Nucleus accumbens (tissue), 56 donors: ENCODE measurements around the gene HLA-DRA.

Experiments used
- DNase-seq, 56 donors: peaks; one replicate each; lab custom pipeline; 2025; lab: John Stamatoyannopoulos, UW

Gene HLA-DRA

DNA sequence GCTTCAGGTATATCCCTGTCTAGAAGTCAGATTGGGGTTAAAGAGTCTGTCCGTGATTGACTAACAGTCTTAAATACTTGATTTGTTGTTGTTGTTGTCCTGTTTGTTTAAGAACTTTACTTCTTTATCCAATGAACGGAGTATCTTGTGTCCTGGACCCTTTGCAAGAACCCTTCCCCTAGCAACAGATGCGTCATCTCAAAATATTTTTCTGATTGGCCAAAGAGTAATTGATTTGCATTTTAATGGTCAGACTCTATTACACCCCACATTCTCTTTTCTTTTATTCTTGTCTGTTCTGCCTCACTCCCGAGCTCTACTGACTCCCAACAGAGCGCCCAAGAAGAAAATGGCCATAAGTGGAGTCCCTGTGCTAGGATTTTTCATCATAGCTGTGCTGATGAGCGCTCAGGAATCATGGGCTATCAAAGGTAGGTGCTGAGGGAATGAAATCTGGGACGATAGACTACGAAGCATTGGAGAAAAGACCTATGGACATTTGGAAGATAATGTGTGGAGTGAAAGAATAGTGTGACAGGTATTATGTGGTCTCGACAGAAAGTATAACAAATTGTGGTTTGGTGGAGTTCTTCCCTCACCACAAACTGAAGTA lies at the start of gene HLA-DRA:
HLA-DRA (plus strand) TSS at position 286 of the 613 bp plus-strand sequence; CDS start at position 350, 64 bp downstream.
- peak in 1 of 56 donors; percentile 3 for DNase-seq

DNA sequence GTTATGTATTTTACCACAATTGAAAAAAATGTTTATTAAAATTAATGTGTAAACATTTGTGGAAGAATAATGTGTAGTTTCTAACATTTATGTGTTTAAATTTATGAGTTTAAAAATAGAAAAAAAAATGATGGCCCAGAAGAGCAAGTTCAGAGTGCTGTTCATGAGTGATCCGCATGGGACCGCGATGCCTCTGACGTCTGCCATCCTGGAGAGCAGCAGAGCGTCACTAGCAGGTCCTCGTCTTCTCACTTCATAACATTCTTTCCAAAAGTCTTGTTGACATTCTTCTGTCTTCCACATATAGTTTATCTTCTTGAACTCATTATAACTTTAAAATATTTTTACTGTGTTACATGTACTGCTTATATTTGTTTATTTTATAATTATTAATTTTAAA lies 48.2 kb upstream of the HLA-DRA start:
- DNase-seq = no peak

DNA sequence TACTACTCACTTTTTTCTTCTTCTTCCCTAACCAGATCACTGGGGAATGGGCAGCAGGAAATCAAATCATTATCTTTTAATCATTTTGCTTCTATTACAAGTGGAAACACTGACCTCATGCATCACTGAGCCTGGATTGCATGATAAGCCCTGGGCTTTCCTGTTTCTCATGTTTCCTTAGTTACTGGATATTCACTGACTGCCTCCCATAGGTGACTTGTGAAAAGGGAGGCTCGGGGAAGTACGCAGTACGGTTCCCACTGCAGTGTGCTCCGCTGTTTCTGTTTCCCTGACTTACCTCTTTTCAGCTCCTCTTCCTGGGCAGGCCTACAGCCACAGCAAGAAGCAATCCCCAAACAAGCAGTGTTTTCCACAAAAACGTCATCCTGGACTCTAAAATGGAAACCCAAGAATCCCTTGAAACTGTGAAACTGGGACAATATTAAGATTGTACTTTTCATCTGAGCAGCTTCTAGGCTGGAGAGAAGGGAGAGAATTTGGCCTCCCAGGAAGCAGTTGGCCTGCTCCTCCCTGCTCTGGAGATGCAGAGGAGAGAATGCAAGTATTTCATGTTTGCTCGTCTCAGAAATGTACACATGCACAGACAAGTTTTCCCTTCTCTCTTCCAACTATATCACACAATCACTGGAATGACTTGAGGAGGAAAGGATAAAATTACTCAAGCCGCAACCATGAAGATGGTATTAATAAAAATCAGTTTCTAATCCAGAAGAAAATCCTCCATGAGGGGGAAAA lies 45.8 kb upstream of the HLA-DRA start:
- DNase-seq = no peak

DNA sequence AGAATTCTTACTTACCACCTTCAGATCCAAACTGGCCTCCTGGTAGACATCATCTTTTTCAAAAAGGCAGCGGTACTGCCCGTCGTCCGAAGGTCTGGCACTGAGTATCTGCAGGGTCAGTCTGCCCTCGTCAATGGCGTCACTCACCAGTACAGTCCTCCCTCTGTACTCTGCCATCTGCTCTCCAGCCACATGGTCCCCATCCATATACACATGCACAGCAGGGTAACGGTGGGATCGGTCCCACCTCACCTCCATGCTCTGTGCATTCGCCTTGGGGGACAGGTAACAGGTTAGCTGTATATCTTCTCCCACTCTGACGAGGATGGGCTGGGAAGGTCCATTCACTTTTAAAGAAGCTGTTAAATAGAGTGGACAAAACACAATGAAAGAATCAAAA lies 43.7 kb upstream of the HLA-DRA start:
- DNase-seq = no peak

DNA sequence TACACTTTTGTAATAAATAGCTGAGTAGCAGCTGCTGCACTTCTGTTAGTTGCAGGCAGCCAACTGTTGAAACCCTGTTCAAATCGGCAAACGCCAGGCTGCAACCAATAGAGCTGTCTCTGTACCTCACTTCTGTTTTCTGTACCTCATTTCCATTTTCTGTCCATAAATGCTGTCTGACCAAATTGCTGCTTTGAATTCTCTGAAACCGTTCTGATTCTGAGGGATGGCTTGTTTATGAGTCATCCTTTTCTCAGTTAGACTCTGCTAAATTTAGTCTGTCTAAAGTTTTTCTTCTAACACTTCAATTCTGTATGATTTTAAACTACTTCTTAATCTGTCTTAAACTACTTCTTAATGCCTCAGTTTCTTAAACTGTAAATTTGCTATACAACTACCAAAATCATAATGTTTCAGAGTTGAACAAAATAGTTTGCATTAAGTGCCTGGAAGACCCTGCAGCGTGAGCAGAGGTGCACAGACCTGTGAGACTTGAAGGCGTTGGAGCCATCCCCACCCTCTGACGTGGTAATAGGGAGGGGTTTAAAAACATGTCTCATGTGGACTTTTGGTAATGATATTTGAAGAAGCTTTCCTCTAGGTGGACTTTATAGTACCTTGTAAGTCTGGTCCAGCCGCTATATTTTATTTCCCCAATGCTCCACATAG lies 42.3 kb upstream of the HLA-DRA start:
- DNase-seq = no peak

DNA sequence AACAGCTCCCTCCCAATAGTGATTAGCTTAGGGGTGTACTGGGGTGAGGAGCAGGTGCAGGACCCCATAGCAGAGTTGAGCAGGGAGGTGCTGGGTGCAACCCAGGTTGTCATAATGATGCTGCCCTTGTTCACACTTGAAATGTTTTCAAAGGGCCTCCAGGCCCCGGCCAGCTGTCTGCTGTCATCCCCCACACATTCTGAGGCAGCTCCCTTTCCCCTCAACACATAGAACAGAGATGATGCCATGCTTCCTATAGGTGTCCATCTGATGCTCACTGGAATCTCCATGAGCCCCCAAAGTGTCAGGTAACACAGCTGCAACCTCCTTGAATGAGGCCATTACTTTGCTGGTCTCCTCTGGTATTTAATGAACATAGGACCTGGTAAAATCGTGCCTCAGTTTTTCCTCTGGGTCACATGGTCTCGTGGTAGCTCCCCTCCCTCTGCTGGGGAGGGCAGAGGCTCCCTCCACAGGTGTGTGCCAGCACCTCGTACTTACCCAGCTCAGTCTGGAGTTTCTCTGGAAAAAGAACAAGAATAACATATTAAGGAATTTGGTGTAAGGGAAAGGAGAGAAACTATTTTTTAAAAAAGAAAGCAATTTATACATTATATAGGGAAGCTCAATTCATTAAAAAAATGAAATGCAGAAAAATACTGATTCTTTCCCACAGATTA lies 38.3 kb upstream of the HLA-DRA start:
- no peak for DNase-seq

DNA sequence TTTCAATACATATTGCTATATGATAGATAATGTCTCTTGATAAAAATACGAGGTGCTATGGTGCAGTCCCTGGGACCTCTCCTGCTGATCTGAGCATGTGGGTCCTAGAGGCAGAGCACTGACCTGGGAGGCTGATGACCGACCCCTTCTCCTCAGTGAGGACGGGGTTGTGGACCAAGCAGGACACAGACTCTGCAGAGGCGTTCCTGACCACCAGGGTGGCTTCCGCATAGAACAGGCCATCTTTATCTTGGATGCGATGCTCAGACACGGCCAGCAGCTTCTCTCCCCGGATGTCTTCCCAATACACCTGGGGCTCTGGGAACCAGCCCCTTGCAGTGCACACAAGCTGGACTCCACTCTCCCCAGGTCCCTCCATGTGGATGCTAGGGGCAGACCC lies 36.9 kb upstream of the HLA-DRA start:
- DNase-seq = no peak

DNA sequence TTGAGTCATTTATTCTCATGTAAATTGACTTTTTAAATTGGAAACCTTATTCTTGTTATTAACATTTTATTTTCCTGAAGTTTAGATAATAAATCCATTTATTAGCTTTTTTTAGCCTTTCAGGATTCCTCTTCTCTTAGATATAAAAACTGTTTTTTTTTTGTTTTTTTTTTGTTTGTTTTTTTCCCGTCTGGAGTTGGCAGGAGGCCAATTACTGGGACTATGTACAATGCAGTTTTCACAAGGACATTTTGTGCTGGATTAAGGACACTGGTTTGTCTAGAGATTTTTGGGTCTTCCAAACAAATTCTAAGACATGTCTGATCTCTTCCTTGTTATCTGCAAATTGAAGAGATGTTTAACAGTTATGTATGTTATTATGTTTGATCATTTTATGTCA lies 34.0 kb upstream of the HLA-DRA start:
- no peak for DNase-seq

DNA sequence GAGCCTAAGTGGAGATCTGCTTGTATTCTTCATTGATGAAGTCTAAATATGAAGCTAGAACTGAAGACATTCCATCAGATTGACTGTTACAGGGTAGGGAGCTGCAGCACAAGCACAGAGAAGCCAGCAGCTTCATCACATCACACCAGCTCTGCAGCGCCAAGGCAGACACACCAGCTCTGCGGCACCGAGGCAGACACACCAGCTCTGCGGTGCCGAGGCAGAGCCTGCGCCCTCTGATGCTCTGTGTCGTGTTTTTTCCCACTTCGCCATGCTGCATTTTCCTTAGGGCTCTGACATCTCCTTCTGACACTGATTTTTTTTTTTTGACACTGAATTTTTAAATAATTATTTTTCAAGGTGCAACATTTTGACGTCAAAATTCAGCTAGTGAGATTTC lies 33.5 kb upstream of the HLA-DRA start:
- no peak for DNase-seq

DNA sequence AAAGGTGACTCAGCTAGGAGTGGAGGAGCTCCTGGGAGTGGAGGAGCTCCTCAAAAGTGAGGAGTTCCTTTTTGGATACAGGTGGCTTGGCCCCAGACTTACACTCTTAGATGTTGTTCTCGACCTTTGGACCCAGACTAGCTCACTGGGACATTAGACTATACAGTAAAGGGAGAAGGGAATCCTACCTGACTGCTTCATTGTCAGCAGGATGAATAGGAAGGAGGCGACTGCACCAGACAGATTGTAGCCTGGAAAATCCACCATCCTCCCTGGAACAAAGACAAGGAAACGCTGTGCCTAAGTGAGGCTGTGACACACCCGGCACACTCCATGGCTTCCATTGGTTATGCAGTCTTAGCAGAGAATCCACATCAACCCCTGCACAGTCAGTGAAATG lies 32.8 kb upstream of the HLA-DRA start, which contains the start of gene BTNL2:
BTNL2 (minus strand) TSS at position 325 of the 400 bp plus-strand sequence; CDS start at position 267, 58 bp downstream.
- no peak for DNase-seq

DNA sequence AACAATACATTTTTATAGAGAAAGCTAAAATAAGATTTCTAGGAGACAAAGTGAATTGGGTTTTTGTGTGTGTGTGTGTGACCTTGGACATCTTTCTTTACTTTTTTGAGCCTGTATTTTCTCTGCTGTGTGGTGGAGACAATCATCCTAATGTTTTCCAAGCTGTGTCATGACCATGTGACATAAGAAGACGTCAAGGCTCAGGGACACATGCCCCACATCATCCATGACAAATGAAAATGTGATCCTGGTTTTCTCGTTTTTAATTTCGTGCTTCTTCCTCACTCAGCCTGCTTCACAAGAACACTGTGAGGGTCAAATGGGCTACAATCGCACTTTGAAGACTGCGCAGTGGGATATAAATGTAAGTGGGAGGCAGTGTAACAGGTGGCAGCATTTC lies 28.8 kb upstream of the HLA-DRA start:
- no peak for DNase-seq

DNA sequence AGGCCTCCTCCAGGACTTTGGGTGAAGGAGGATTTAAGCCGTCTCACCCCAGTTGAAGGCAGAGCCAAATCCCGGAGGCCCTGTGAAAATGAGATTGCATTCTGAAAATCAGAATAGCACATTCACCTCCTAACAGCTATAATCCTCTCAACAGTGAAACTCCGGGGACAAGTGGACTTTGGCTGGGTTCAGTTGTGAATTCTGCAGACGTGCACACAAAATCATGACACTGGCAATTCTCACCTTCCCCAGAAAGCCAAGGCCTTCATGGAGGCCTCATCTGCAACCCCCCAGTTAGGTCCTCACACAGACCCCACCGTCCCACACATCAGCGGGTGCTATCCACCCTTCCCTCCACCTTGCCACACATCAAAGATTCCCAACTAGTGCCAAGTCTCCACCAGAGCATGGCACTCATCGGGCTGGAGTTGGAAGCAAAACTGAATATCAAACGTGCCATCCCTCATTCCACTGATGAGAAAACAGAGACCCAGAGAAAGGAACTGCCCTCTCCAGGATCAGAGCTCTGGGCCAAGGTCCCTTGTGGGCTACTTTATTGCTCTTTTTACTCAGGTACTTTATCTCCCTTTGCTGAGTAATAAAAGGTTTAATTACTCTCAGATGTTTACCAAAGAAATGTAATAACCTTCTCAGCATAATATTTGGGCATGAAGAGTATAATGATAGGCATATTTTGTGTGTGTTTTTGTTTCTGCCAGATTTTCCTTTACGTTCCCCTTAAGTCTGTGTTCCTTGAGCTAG lies 27.9 kb upstream of the HLA-DRA start:
- DNase-seq = no peak

DNA sequence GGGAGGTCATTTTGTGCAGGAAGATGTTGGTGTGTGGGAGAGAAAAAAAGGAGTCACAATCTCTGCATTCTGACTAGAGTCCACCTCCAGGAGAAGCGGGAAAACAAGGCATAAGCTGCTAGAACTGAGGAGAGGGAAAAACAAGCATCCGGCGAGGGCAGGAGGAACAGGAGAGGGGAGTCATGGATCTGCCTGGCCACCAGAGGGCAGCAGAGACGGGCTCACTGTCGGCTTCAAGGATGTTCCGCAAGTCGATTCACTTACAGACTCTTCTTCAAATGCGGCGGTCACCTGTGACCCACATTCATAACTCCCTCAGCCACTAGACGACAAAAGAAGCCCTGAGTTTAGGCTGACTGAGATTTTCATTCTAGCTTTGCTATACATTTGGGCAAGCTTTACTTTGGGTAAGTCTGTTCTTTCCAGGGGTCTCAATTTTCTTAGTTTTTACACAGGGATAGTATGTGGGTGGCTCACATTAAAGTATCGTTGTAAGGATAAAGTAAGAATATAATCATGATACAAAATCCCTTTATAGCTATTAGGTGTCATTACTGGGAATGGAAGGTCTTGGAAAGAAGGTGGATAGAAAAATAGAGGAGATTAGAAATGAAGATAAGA lies 26.1 kb upstream of the HLA-DRA start:
- peak in 51 of 56 donors; percentile 4 to 75 (median 42) for DNase-seq

DNA sequence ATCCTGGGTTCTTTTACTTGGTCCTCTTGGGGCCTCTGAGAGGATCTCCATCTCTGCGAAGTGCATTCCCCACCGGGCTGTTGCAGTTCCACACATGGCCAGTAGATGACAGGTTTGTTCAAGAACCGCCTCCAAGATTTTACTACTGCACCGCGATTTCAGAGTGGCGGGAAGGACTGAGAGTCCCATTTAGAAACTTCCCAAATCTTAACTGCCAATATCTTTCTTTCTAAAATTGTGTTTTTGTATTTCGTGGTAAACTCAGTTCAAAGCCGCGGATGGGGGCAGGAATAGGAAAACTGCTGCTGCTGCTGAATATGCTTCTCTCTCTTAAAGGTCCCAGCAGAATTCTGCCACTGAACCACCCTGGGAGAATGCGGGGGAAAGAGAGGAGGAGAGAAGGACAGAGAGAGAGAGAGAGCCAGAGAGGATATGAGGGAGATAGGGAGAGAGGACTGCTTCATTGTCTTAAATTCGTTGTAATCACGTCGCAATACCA lies 24.1 kb upstream of the HLA-DRA start:
- peak in 43 of 56 donors; percentile 1 to 77 (median 28) for DNase-seq

DNA sequence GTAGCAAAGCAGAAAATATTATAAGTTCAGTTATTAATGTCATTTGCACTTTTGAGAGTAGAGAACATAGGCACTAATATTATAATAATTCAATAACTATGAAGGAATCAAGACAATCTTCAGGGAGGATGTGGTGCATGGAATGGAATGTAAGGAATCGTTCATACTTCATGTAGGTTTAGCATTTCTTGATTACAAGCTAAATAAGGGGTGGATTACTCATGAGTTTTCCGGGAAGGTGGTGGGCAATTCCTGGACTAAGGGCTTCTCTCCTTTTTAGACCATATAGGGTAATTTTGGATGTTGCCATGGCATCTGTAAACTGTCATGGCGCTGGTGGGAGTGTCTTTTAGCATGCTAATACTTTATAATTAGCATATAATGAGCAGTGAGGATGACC lies 23.7 kb upstream of the HLA-DRA start:
- no peak for DNase-seq

DNA sequence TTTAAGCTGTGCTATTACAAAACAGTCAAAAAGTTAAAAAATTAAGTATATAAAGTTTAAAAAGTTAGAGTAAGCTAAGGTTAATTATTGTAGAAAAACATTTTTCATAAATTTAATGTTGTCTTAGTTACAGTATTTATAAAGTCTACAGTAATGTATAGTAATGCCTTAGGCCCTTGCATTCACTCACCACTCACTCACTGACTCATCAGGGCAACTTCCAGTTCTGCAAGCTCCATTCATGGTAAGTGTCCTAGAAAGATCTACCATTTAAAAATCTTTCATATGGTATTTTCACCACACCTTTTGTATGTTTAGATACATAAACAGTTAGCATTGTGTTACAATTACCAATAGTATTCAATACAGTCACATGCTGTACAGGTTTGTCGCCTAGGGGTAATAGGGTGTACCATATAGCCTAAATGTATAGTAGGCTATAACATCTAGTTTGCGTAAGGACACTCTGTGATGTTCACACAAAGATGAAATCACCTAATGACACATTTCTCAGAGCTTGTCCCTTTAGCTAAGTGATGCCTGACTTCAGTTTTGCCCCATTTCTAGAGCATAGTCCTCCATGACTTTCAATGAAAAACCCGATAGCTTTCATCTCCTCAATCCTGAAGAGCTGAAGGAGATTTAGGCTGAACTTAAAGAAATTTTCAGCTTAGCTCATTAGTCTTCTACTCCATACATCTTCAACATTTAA lies 14.9 kb upstream of the HLA-DRA start:
- DNase-seq = no peak

DNA sequence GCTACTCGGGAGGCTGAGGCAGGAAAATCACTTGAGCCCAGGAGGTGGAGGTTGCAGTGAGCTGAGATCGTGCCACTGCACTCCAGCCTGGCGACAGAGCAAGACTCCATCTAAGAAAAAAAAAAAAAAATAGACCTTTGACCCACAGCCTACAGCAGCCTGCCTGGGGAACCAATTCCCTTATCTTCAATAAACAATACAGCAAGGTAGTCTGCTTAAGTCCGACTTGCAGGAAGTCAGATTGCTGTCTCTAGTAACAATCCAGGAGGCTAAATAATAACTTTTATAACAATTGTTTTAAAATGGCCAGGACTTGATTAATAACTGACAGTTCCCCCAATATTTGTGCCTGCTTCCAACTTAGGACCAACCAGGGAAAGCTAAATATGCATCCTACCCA lies 13.3 kb upstream of the HLA-DRA start:
- no peak for DNase-seq

DNA sequence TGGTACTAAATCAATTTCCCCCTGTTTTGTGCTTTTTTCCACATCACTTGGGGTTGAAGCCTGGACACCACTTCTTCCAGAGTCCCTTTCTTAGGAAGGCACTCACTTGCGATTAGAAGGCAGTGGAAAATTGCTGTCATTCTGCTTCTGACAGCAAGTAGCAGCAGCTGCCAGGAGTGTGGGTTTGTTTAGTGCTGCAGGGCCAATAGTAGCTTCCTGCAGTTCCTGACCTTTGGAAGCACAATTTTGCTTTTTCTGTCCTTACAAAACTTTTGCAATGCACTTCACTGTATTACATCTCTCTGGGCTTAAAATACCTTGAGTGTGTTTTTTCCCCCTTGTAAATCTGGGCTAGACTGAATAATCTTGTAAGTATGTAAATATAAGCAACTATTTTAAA lies 12.5 kb upstream of the HLA-DRA start:
- DNase-seq = no peak

DNA sequence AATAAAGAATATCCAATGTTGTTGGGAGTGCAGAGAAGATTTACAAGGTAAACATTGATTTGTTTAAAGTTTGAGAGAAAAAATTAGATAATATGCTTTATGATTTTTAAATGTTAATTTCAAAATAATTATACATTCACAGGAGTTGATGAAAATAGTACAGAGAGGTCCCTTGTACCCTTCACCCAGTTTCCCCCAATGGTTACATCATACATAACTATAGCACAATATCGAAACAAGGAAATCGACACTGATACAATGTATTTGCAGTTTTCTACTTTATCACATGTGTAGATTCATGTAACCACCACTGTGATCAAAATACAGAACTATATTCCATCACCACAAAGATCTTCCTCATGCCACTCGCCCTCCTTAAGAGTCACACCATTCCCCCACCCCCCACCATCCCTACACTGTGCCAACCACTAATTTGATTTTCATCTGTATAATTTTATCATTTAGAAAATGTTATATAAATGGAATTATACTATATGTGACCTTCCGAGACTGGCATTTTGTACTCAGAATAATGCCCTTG lies 11.7 kb upstream of the HLA-DRA start:
- no peak for DNase-seq
